Ammon's horn (tissue), 1 donor: ENCODE measurements around the gene LIX1L.
"Not testable (repeated sequence)": the region's sequence is repeated elsewhere in the genome, so short reads cannot be mapped to it uniquely, and the experiment has no call there.

Source experiments
- DNase-seq: peaks from one replicate; pipeline ENCODE4 v3.0.0-alpha.2; 2016; ENCODE audit warnings: low spot score

LIX1L gene

DNA sequence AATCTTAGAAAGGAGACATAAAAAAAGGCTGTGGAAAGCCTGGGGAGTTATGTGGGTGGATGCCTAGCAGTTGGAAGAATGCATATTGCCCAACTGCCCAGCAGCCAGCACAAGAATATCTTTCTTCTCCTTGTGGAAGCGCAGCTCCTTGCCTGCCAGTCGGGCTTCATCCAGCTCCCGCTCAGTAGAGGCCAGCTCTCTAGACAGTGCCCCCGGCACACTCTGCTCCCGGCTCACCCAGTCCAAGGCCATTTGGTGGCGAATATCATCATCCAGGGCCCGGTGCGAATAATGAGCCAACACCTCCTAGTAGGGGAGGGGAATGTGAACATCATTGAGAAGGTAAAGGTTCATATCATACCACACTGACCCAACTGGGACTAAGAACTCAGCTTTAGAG is 21.6 kb downstream of the LIX1L start:
- no peak for DNase-seq

- no peak for DNase-seq
These were observed 22.1 kb downstream of the LIX1L start for GRCh38 chr1:145935708-145936107.

GRCh38 chr1:145932522-145933009 is 25.3 kb downstream of the LIX1L start:
- DNase-seq = not testable (repeated sequence)

GRCh38 chr1:145927916-145928643 is 29.7 kb downstream of the LIX1L start:
- no peak for DNase-seq

- peak; percentile 99 for DNase-seq
These were observed 30.5 kb downstream of the LIX1L start, which contains the start of gene RBM8A for GRCh38 chr1:145927063-145927886. TSS of gene RBM8A (minus strand) at chr1:145927484. CDS start at chr1:145927426, 58 bp downstream.

DNA sequence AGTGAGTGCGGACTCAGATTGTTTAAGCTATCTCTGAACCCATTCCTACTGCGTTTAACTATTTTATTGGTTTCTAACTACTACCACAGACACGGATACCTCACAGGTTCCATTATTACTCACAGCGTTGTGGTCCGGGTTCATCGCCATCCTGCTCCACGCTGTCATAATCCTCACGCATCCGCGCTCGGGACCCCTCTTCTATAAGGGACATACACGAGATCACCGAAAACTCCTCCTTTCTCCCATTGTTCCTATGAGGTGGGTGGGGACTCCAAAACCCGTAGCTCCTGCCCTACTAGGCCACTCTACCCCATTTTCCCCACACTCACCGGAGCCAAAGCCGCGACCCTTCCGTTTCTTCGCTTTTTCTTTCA is 31.1 kb downstream of the LIX1L start:
- no peak for DNase-seq

DNA sequence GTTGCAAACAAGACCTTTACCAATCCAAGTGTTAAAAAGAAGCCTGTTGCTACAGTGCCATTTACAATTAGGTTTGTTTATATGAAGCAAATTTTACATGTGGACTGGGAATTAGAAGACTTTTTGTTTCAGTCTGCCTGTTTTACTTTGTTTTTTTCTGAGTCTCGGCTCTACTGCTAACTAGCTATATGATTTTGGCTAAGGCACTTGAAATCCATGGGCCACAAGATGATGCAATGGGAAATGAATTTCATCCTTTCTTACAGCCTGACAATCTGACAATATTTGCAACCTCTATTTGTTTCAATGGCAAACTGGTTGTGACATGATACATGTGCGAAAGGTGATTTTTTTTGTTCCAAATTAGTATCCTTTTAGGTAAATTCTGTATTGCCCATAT is 35.6 kb downstream of the LIX1L start:
- DNase-seq = no peak

DNA sequence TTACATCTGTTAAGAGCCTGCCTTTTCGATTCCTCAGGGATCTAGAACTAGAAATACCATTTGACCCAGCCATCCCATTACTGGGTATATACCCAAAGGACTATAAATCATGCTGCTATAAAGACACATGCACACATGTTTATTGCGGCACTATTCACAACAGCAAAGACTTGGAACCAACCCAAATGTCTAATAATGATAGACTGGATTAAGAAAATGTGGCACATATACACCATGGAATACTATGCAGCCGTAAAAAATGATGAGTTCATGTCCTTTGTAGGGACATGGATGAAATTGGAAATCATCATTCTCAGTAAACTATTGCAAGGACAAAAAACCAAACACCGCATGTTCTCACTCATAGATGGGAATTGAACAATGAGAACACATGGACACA is 37.5 kb downstream of the LIX1L start:
- DNase-seq = not testable (repeated sequence)

DNA sequence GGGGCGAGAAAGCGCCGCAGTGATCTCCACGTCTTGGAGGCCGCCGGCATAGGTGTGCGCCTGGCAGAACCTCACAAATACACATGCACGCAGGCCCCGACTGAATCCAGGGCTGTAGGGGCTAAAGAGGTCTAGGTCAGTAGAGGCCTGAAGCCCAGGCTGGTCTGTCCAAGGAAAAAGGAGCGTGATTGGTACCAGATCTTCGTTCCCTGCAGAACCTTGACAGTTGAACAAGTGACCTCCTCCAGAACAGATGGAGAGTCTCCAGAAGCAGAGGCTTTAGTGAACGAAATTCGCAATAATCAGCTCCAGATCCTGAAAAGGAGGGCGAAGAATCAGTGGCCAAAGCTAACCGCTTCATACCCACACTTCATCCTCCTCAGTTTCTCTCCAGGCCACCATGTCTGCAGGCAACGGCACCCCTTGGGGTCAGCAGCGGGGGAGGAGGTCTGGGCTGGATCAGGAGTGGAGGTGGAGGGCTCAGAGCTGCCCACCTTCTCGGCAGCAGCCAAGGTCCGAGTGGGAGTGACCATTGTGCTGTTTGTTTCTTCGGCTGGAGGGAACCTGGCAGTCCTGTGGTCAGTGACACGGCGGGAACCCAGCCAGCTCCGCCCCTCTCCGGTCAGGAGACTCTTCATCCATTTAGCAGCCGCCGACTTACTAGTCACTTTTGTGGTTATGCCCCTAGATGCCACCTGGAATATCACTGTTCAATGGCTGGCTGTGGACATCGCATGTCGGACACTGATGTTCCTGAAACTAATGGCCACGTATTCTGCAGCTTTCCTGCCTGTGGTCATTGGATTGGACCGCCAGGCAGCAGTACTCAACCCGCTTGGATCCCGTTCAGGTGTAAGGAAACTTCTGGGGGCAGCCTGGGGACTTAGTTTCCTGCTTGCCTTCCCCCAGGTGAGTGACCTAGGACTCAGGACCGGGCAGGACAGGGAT is 38.6 kb downstream of the LIX1L start:
- DNase-seq = peak; percentile 40

DNA sequence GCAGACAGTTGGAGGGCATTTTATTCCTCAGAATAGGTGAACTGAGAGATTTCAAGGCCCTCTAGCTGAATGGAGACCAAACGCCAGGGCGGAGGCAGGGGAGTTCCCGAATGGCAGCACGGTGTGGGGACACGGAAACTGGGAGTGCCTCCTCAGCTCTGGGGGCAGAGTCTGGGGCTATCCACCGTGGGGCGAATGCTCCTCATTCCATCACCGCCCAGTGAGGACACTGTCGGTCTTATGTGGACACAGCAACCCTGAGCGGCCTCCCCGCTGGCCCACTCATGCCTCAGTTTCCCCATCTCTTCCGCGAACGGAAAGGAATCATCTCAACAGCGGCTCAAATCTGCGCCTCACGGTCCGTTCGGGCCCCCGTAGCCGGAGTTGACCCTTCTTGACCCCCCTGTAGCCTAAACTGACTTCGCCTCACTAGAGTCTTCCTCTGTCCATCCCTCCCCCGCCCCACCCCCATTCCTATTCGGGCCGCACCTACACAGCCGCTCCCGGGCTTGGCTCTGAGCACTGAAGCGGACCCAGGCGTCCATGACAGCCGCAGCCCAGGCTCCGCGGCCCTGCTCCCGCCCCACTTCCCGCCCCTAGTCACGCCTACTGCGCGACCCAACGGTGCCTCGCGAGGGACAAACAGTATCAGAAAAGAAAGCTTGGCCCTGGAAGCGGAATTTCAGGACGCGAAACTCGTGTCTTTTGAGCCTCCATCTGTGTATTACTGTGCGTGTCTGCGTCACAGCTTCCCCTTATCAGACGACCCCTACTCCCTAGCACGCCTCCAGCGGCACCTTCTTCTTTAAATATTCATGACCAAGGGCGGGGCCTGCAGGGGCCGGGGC is 39.4 kb downstream of the LIX1L start, which contains the start of gene PEX11B:
Gene PEX11B (minus strand): TSS at position 574 of the 848 bp plus-strand sequence. CDS start 29 bp downstream, at position 545.
- peak; percentile 93 for DNase-seq

- DNase-seq = no peak
These were observed 40.2 kb downstream of the LIX1L start for GRCh38 chr1:145917595-145917994.

DNA sequence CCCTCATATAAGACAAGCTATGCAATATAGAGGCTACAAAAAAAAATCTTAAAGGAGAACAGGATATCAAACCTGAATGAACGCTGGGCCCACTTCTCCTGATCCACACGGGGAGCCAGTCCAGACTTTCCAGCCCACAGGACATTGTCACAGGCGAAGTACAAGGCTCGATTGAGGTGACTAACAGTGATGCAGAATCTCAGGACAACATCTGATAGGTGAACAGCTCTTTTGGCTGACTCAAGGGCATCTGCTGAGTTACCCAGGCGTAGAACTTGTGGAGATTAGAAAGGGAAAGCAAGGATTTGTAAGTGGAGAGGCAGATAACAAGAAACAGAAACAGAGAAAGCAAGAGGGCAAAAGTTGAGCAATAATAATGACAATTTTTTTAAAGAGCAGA is 41.1 kb downstream of the LIX1L start:
- no peak for DNase-seq

DNA sequence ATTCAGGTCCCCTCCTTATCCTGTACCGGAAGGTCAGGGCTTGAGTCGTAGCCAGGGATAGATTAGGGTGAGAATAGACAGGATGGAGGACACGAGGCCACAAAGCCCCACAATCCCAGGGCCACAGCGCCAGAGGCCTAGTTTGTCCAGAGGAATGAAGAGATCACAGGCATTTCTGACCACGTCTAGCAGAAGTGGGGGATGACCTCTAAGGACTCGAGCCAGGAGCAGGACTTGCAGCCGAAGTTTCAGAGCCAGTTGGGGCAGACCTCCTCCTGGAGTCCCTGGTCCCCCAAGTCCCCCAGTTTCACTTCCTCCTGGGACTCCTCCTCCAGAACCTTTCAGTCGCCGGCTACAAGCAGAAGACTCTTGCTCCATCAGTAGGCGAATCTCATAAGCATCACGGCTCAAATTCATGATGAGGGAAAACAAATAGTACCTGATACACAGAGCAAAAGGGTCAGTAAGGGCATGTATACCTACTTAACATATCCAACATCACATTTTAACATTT is 45.6 kb downstream of the LIX1L start:
- no peak for DNase-seq

- no peak for DNase-seq
These were observed 49.2 kb downstream of the LIX1L start for GRCh38 chr1:145908653-145909052.

DNA sequence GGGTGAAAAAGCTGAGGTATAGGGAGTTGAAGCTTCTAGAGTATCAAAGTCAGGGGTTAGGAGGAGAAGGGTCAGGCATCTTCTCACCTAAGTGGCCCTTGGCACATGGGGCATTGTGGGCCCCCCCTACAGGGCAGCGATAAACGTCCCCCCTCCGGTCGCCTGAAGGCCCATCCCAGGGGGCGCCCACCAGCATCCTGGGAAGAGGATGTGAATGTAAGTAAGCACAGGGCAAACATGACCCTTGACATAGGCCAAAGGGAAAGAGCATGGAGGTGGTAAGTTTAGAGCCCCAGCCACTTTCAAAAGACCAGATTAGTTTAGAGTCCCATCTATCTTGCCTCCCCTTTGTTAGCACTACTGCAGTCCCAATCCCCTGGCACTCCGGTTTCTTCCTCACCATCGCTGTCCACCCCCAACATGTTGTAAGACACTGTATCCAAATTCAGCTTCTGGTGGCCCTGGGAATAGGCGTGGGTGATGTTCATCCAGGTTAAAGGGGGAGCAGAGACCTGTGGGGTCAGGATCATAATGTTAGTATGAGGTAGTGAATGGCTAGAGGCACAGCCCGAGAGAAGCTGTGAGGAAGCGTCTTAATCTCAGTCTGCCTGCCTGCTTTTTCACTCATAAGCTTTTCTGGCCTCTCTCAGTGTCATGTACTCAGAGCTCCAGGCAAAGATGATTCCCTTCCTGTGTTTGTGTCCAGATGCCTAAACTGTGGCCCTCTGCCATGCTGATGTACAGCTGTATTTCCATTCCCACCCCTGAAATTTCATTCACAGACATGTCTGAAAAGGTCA is 50.7 kb downstream of the LIX1L start:
- no peak for DNase-seq

DNA sequence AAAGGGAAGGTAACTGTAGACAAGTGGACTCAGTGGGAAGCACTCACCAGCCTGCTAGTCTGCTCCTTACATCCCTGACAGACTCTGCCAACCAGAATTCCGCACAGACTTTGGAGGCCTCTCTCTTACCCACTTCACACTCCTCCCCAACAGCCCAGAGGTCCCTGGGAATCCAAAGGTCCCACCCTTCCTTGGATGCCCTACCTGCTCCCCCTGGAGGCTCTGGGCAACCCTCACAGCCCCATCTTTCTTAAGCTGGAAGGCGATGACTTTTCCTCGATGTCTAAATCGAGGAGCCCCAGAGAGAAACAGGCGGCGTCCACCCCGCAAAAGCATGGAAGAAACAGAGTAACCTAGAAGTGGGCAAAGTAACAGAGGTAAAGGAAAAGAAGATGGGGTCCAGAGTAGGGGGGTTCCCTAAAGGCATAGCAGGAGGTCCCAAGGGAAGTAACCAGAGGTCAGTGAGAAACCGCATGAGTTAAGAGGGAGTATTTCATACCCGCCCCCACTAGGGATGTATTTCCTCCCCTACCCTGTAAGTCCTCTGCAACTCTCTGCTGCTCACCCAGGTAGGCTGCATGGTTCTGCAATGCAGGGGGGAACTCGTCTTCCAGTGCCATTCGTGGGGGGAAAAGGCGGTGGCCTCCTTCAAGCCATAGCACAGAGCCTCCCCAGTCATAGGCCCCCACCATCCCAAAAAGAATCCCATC is 56.4 kb downstream of the LIX1L start:
- DNase-seq = no peak

- no peak for DNase-seq
These were observed 59.1 kb downstream of the LIX1L start for GRCh38 chr1:145898756-145899155.

- no peak for DNase-seq
These were observed 59.8 kb downstream of the LIX1L start for GRCh38 chr1:145897969-145898368.

DNA sequence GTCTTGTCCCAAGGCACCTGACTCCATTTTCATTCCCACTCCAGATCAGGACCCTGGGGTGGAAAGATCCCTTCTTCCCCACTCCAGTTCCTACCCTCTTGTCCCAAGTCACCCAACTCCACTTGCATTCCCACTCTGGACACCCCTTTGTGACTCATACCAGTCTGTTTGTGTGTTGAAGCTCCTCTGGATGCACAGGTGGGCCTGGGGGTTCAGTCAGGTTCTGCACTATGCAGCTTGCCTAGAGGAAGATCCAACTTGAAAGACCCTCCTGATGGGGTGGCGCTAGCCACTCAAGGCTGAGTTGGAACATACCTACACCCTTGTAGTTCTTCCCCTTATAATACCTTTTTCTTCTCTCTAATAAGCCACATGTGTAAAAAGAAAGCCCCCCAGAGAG is 62.3 kb downstream of the LIX1L start:
- DNase-seq = no peak
